Measurements from ENCODE around the gene TRUB1. TPM values are rescaled to one million over a fixed set of nuclear protein-coding genes. Genes with fewer than 3 reads are reported as not detected.

Gene TRUB1
- total RNA-seq, 1 donor from 2014 or later = 15.1 TPM

GRCh38 chr10:115020449-115020848, 82.5 kb downstream of the TRUB1 start:
- H3K36me3 ChIP-seq (ENCODE audit: control insufficient read depth in 3 of 3, insufficient read depth in 3 of 3, low read length in 3 of 3) = no peaks in the 10 kb centered on the region
- H3K27ac ChIP-seq (ENCODE audit: low read depth, low read length) = no peak overlapping the region
- H3K27me3 ChIP-seq (ENCODE audit: control insufficient read depth in 3 of 3, insufficient read depth in 3 of 3, low read length in 3 of 3) = no peaks in the 10 kb centered on the region
- no peaks in the 10 kb centered on the region for H3K4me1 ChIP-seq (ENCODE audit: control insufficient read depth in 3 of 3, insufficient read depth in 3 of 3, low read length in 3 of 3)
- H3K9me3 ChIP-seq (ENCODE audit: control insufficient read depth in 3 of 3, low read length in 3 of 3) = no peaks in the 10 kb centered on the region
- no peak overlapping the region for H3K9ac ChIP-seq (ENCODE audit: low read depth in 1 of 3, low read length in 3 of 3)
- no peak overlapping the region for H3K4me3 ChIP-seq (ENCODE audit: low read length in 3 of 3)

GRCh38 chr10:115022733-115023132, 84.7 kb downstream of the TRUB1 start:
- H3K4me3 ChIP-seq (ENCODE audit: low read length in 3 of 3) = no peak overlapping the region
- no peaks in the 10 kb centered on the region for H3K27me3 ChIP-seq (ENCODE audit: control insufficient read depth in 3 of 3, insufficient read depth in 3 of 3, low read length in 3 of 3)
- no peak overlapping the region for H3K27ac ChIP-seq (ENCODE audit: low read depth, low read length)
- no peak overlapping the region for H3K9ac ChIP-seq (ENCODE audit: low read depth in 1 of 3, low read length in 3 of 3)
- H3K36me3 ChIP-seq (ENCODE audit: control insufficient read depth in 3 of 3, insufficient read depth in 3 of 3, low read length in 3 of 3) = no peaks in the 10 kb centered on the region
- H3K4me1 ChIP-seq (ENCODE audit: control insufficient read depth in 3 of 3, insufficient read depth in 3 of 3, low read length in 3 of 3) = no peaks in the 10 kb centered on the region
- no peaks in the 10 kb centered on the region for H3K9me3 ChIP-seq (ENCODE audit: control insufficient read depth in 3 of 3, low read length in 3 of 3)

DNA sequence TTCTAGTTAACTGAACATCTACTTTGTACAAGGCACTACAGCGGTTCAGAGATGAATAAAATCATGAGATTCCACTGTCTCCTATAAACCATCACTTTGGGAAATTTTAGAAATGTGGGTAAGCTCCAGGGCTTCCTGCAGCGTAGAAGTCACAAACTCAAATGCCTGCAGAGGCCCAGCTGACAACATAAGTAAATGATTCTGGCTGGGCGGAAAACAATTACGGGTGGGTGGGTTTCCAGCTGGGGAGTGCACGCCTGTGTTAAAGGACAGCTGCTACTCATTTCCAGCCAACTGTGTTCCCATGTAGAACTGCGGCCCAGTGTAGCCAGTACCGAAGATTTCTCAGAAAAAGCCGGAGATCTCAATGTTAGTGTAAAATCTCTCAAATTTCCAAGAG, 85.7 kb downstream of the TRUB1 start:
- Histone ChIP-seq H3K36me3 (ENCODE audit: control insufficient read depth in 3 of 3, insufficient read depth in 3 of 3, low read length in 3 of 3) (no peaks in the 10 kb centered on the region), H3K4me1 (ENCODE audit: control insufficient read depth in 3 of 3, insufficient read depth in 3 of 3, low read length in 3 of 3) (no peaks in the 10 kb centered on the region), H3K9me3 (ENCODE audit: control insufficient read depth in 3 of 3, low read length in 3 of 3) (no peaks in the 10 kb centered on the region), H3K4me3 (ENCODE audit: low read length in 3 of 3) (no peak overlapping the region), H3K9ac (ENCODE audit: low read depth in 1 of 3, low read length in 3 of 3) (no peak overlapping the region), H3K27ac (ENCODE audit: low read depth, low read length) (no peak overlapping the region), H3K27me3 (ENCODE audit: control insufficient read depth in 3 of 3, insufficient read depth in 3 of 3, low read length in 3 of 3) (no peaks in the 10 kb centered on the region)

GRCh38 chr10:115024371-115024770, 86.4 kb downstream of the TRUB1 start:
- Histone ChIP-seq H3K4me1 (ENCODE audit: control insufficient read depth in 3 of 3, insufficient read depth in 3 of 3, low read length in 3 of 3) (no peaks in the 10 kb centered on the region), H3K27ac (ENCODE audit: low read depth, low read length) (no peak overlapping the region), H3K36me3 (ENCODE audit: control insufficient read depth in 3 of 3, insufficient read depth in 3 of 3, low read length in 3 of 3) (no peaks in the 10 kb centered on the region), H3K9me3 (ENCODE audit: control insufficient read depth in 3 of 3, low read length in 3 of 3) (no peaks in the 10 kb centered on the region), H3K4me3 (ENCODE audit: low read length in 3 of 3) (no peak overlapping the region), H3K27me3 (ENCODE audit: control insufficient read depth in 3 of 3, insufficient read depth in 3 of 3, low read length in 3 of 3) (no peaks in the 10 kb centered on the region), H3K9ac (ENCODE audit: low read depth in 1 of 3, low read length in 3 of 3) (no peak overlapping the region)

GRCh38 chr10:115026056-115026745, 88.2 kb downstream of the TRUB1 start:
- Histone ChIP-seq H3K9ac (ENCODE audit: low read depth in 1 of 3, low read length in 3 of 3) (no peak overlapping the region), H3K4me3 (ENCODE audit: low read length in 3 of 3) (no peak overlapping the region), H3K9me3 (ENCODE audit: control insufficient read depth in 3 of 3, low read length in 3 of 3) (no peaks in the 10 kb centered on the region), H3K36me3 (ENCODE audit: control insufficient read depth in 3 of 3, insufficient read depth in 3 of 3, low read length in 3 of 3) (no peaks in the 10 kb centered on the region), H3K27me3 (ENCODE audit: control insufficient read depth in 3 of 3, insufficient read depth in 3 of 3, low read length in 3 of 3) (no peaks in the 10 kb centered on the region), H3K4me1 (ENCODE audit: control insufficient read depth in 3 of 3, insufficient read depth in 3 of 3, low read length in 3 of 3) (no peaks in the 10 kb centered on the region), H3K27ac (ENCODE audit: low read depth, low read length) (no peak overlapping the region)

- no peaks in the 10 kb centered on the region for H3K27me3 ChIP-seq (ENCODE audit: control insufficient read depth in 3 of 3, insufficient read depth in 3 of 3, low read length in 3 of 3)
- no peak overlapping the region for H3K9ac ChIP-seq (ENCODE audit: low read depth in 1 of 3, low read length in 3 of 3)
- H3K4me1 ChIP-seq (ENCODE audit: control insufficient read depth in 3 of 3, insufficient read depth in 3 of 3, low read length in 3 of 3) = no peaks in the 10 kb centered on the region
- no peaks in the 10 kb centered on the region for H3K9me3 ChIP-seq (ENCODE audit: control insufficient read depth in 3 of 3, low read length in 3 of 3)
- H3K4me3 ChIP-seq (ENCODE audit: low read length in 3 of 3) = no peak overlapping the region
- no peak overlapping the region for H3K27ac ChIP-seq (ENCODE audit: low read depth, low read length)
- no peaks in the 10 kb centered on the region for H3K36me3 ChIP-seq (ENCODE audit: control insufficient read depth in 3 of 3, insufficient read depth in 3 of 3, low read length in 3 of 3)
Measured at GRCh38 chr10:115026746-115027140, 88.7 kb downstream of the TRUB1 start.

Small RNA genes within 50 kb of the gene (small RNA-seq; reads per million reads assigned to genes)
- gene RNU6-1121P = not detected

Other genes starting within 250 kb of the TRUB1 start
- 23.0 TPM for gene FHIP2A, start 116.4 kb upstream of the TRUB1 start, total RNA-seq
- gene ATRNL1, start 155.2 kb downstream of the TRUB1 start, total RNA-seq = 7.8 TPM

Measured in skeletal muscle tissue (tissue), 5 donors.